ENCODE measurements around the gene ZNF506.

Gene ZNF506

GRCh38 chr19:19858751-19859150 is 37.2 kb upstream of the ZNF506 start:
- TF ChIP-seq SIN3A (IDR thresholded peaks at IDR 0.05; ENCODE audit: borderline replicate concordance, insufficient read depth, low read length) = no peak
- no peak for TF ChIP-seq POLR2AphosphoS5 (IDR thresholded peaks at IDR 0.05; ENCODE audit: low read depth, low read length)
- no peak for TF ChIP-seq TAF1 (IDR thresholded peaks at IDR 0.05; ENCODE audit: borderline replicate concordance, insufficient read depth, low read length)
- no peak for TF ChIP-seq REST (IDR thresholded peaks at IDR 0.05; ENCODE audit: insufficient read depth in 1 of 2, low read depth in 2 of 2, low read length in 2 of 2)
- no peak for TF ChIP-seq FOXP2 (optimal IDR thresholded peaks at IDR 0.05; ENCODE audit: borderline replicate concordance, extremely low read depth, extremely low read length, insufficient read depth)

- TF ChIP-seq SIN3A (IDR thresholded peaks at IDR 0.05; ENCODE audit: borderline replicate concordance, insufficient read depth, low read length) (no peak), TAF1 (IDR thresholded peaks at IDR 0.05; ENCODE audit: borderline replicate concordance, insufficient read depth, low read length) (no peak), FOXP2 (optimal IDR thresholded peaks at IDR 0.05; ENCODE audit: borderline replicate concordance, extremely low read depth, extremely low read length, insufficient read depth) (no peak), REST (IDR thresholded peaks at IDR 0.05; ENCODE audit: insufficient read depth in 1 of 2, low read depth in 2 of 2, low read length in 2 of 2) (no peak), POLR2AphosphoS5 (IDR thresholded peaks at IDR 0.05; ENCODE audit: low read depth, low read length) (no peak)
Observed at GRCh38 chr19:19849056-19849455, 27.5 kb upstream of the ZNF506 start.

GRCh38 chr19:19847781-19848180 is 26.2 kb upstream of the ZNF506 start:
- TF ChIP-seq SIN3A (IDR thresholded peaks at IDR 0.05; ENCODE audit: borderline replicate concordance, insufficient read depth, low read length) (no peak), FOXP2 (optimal IDR thresholded peaks at IDR 0.05; ENCODE audit: borderline replicate concordance, extremely low read depth, extremely low read length, insufficient read depth) (no peak), TAF1 (IDR thresholded peaks at IDR 0.05; ENCODE audit: borderline replicate concordance, insufficient read depth, low read length) (no peak), POLR2AphosphoS5 (IDR thresholded peaks at IDR 0.05; ENCODE audit: low read depth, low read length) (no peak), REST (IDR thresholded peaks at IDR 0.05; ENCODE audit: insufficient read depth in 1 of 2, low read depth in 2 of 2, low read length in 2 of 2) (no peak)

GRCh38 chr19:19835560-19836038 is 14.0 kb upstream of the ZNF506 start:
- TF ChIP-seq SIN3A (IDR thresholded peaks at IDR 0.05; ENCODE audit: borderline replicate concordance, insufficient read depth, low read length) = no peak
- TF ChIP-seq REST (IDR thresholded peaks at IDR 0.05; ENCODE audit: insufficient read depth in 1 of 2, low read depth in 2 of 2, low read length in 2 of 2) = no peak
- no peak for TF ChIP-seq TAF1 (IDR thresholded peaks at IDR 0.05; ENCODE audit: borderline replicate concordance, insufficient read depth, low read length)
- TF ChIP-seq POLR2AphosphoS5 (IDR thresholded peaks at IDR 0.05; ENCODE audit: low read depth, low read length) = no peak

GRCh38 chr19:19826875-19827274 is 5.3 kb upstream of the ZNF506 start:
- TF ChIP-seq FOXP2 (optimal IDR thresholded peaks at IDR 0.05; ENCODE audit: borderline replicate concordance, extremely low read depth, extremely low read length, insufficient read depth) = no peak
- TF ChIP-seq POLR2AphosphoS5 (IDR thresholded peaks at IDR 0.05; ENCODE audit: low read depth, low read length) = no peak
- no peak for TF ChIP-seq REST (IDR thresholded peaks at IDR 0.05; ENCODE audit: insufficient read depth in 1 of 2, low read depth in 2 of 2, low read length in 2 of 2)
- TF ChIP-seq TAF1 (IDR thresholded peaks at IDR 0.05; ENCODE audit: borderline replicate concordance, insufficient read depth, low read length) = no peak
- no peak for TF ChIP-seq SIN3A (IDR thresholded peaks at IDR 0.05; ENCODE audit: borderline replicate concordance, insufficient read depth, low read length)
